Thyroid gland (tissue), 4 donors: ENCODE data around the gene PIK3CD.

Experiments used
- CTCF ChIP-seq, 6 experiments: fragments of 200-600 bp in 3 of 6; fragments of 450-650 bp in 3 of 6; sonication (generic) in 3 of 6; IDR thresholded peaks; one replicate each; pipeline ENCODE4 v1.5.1; 2016 to 2019; ENCODE audit warnings: antibody characterized with exemption in 6 of 6, mild to moderate bottlenecking in 2 of 6, inconsistent platforms in 1 of 6, moderate library complexity in 1 of 6
- POLR2A ChIP-seq, 2 donors: fragments of 450-650 bp; IDR thresholded peaks; one replicate each; pipeline ENCODE4 v1.6.1; 2017; ENCODE audit warnings: antibody characterized with exemption in 2 of 2, mild to moderate bottlenecking in 2 of 2, moderate library complexity in 1 of 2

GRCh38 chr1:9651220-9651564 is 339 bp upstream of the PIK3CD start:
- TF ChIP-seq CTCF (IDR thresholded peaks at IDR 0.05) (no peak), POLR2A (IDR thresholded peaks at IDR 0.05) (no peak)
